Vagina (tissue), 2 donors: Measurements from ENCODE around the gene ESPL1.

Experiments used
- CTCF ChIP-seq, 3 experiments: fragments of 450-650 bp in 2 of 3; fragments of 200-600 bp in 1 of 3; sonication (generic) in 1 of 3; IDR thresholded peaks; one replicate each; pipeline ENCODE4 v1.5.1; 2017 to 2019; ENCODE audit warnings: antibody characterized with exemption in 3 of 3, mild to moderate bottlenecking in 2 of 3, moderate library complexity in 2 of 3
- POLR2A ChIP-seq, 2 donors: fragments of 450-650 bp; IDR thresholded peaks; one replicate each; pipeline ENCODE4 v1.6.1; 2017; ENCODE audit warnings: antibody characterized with exemption in 2 of 2, mild to moderate bottlenecking in 2 of 2, moderate library complexity in 2 of 2
- POLR2AphosphoS5 ChIP-seq, 2 donors: sonication (generic); formaldehyde crosslinking; IDR thresholded peaks; one replicate each; pipeline ENCODE4 v1.9.0; 2017; ENCODE audit warnings: antibody characterized with exemption in 2 of 2, mild to moderate bottlenecking in 2 of 2, low read depth in 1 of 2; ENCODE audit not compliant: insufficient read depth in 1 of 2

GRCh38 chr12:53313996-53314395 lies 45.9 kb downstream of the ESPL1 start:
- TF ChIP-seq CTCF (IDR thresholded peaks at IDR 0.05): no peak
- TF ChIP-seq POLR2A (IDR thresholded peaks at IDR 0.05): no peak
- TF ChIP-seq POLR2AphosphoS5 (IDR thresholded peaks at IDR 0.05; ENCODE audit: insufficient read depth in 1 of 2, low read depth in 1 of 2): no peak
